NT2/D1 (cell line): Measurements from ENCODE around the gene HERC4.

ENCODE experiments used
- DNase-seq: peaks from one replicate; pipeline ENCODE4 v3.0.0-alpha.2; 2011; ENCODE audit warnings: low read depth, low spot score
- H3K27me3 ChIP-seq: 2 replicates; pipeline ENCODE4 v1.6.0; 2011; ENCODE audit warnings: mild to moderate bottlenecking; ENCODE audit not compliant: insufficient read length, insufficient read depth
- H3K36me3 ChIP-seq: 2 replicates; pipeline ENCODE4 v1.6.1; 2011; ENCODE audit warnings: mild to moderate bottlenecking, low read length, mixed read lengths; ENCODE audit not compliant: insufficient read depth, insufficient read length
- H3K4me1 ChIP-seq: 2 replicates; pipeline ENCODE4 v1.5.1; 2011; ENCODE audit not compliant: insufficient read depth, insufficient read length
- H3K4me3 ChIP-seq: 2 replicates; pipeline ENCODE4 v1.5.1; 2011; ENCODE audit warnings: low read depth; ENCODE audit not compliant: insufficient read length
- H3K9ac ChIP-seq: 2 replicates; pipeline ENCODE4 v1.6.0; 2011; ENCODE audit warnings: low read depth; ENCODE audit not compliant: insufficient read length
- H3K9me3 ChIP-seq: 2 replicates; pipeline ENCODE4 v1.5.1; 2011; ENCODE audit warnings: mild to moderate bottlenecking, low read length; ENCODE audit not compliant: insufficient read depth
- SUZ12 ChIP-seq: IDR thresholded peaks from 2 replicates; pipeline ENCODE4 v1.6.1; 2011; ENCODE audit not compliant: insufficient read length, insufficient read depth; ENCODE audit errors: extremely low read depth
- YY1 ChIP-seq: IDR thresholded peaks from 2 replicates; pipeline ENCODE4 v1.6.1; 2011; ENCODE audit not compliant: insufficient read length, insufficient read depth
- ZNF274 ChIP-seq: IDR thresholded peaks from 2 replicates; pipeline ENCODE4 v1.6.1; 2011; ENCODE audit warnings: mild to moderate bottlenecking, low read depth, low read length

HERC4 gene

GRCh38 chr10:68073631-68074030 is 1.5 kb downstream of the HERC4 start:
- DNase-seq, result no peak
- Histone ChIP-seq H3K9ac (peak overlapping the region; percentile 95), H3K27me3 (no peaks in the 10 kb centered on the region), H3K36me3 (peaks cover 14% of the 10 kb centered on the region), H3K9me3 (no peaks in the 10 kb centered on the region), H3K4me1 (no peaks in the 10 kb centered on the region), H3K4me3 (peak overlapping the region; percentile 88)
- TF ChIP-seq SUZ12, result no peak
- TF ChIP-seq ZNF274, result no peak
- no peak for TF ChIP-seq YY1

- H3K9ac ChIP-seq, result no peak overlapping the region
- no peak overlapping the region for H3K4me3 ChIP-seq
- no peaks in the 10 kb centered on the region for H3K27me3 ChIP-seq
- H3K4me1 ChIP-seq, result no peaks in the 10 kb centered on the region
- TF ChIP-seq ZNF274 (no peak), YY1 (no peak), SUZ12 (no peak)
- no peaks in the 10 kb centered on the region for H3K9me3 ChIP-seq
- no peak for DNase-seq
- H3K36me3 ChIP-seq, result peaks cover 32% of the 10 kb centered on the region
Measured at GRCh38 chr10:68067508-68067907, 7.6 kb downstream of the HERC4 start.

DNA sequence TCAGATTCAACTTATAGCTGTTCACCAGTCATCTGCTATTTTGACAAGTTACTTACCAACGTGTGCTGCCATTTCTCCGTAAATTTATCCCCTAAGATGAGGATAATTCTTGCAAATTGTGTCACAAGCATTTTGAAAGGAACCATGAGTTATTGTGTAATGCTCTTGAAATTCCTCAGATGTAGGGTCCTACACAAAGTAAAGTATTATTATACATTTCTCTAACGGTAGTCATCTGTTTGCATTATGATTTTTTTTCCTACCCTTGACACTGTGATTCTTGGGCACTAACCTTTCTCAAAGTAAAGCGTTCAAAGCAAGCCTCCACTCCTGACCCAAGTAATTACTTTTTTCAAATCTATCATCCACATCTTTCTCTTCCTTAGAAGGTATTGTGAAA is 8.1 kb downstream of the HERC4 start:
- Histone ChIP-seq H3K27me3 (no peaks in the 10 kb centered on the region), H3K9me3 (no peaks in the 10 kb centered on the region), H3K9ac (no peak overlapping the region), H3K4me3 (no peak overlapping the region), H3K36me3 (peaks cover 29% of the 10 kb centered on the region), H3K4me1 (no peaks in the 10 kb centered on the region)
- DNase-seq, result no peak
- no peak for TF ChIP-seq ZNF274
- no peak for TF ChIP-seq YY1
- no peak for TF ChIP-seq SUZ12

- no peaks in the 10 kb centered on the region for H3K4me1 ChIP-seq
- no peak for TF ChIP-seq SUZ12
- no peak for TF ChIP-seq ZNF274
- no peak for TF ChIP-seq YY1
- no peak overlapping the region for H3K4me3 ChIP-seq
- peaks cover 4% of the 10 kb centered on the region for H3K36me3 ChIP-seq
- no peak overlapping the region for H3K9ac ChIP-seq
- no peak for DNase-seq
- H3K27me3 ChIP-seq, result no peaks in the 10 kb centered on the region
- H3K9me3 ChIP-seq, result no peaks in the 10 kb centered on the region
Measured at GRCh38 chr10:68053553-68053952, 21.5 kb downstream of the HERC4 start.

DNA sequence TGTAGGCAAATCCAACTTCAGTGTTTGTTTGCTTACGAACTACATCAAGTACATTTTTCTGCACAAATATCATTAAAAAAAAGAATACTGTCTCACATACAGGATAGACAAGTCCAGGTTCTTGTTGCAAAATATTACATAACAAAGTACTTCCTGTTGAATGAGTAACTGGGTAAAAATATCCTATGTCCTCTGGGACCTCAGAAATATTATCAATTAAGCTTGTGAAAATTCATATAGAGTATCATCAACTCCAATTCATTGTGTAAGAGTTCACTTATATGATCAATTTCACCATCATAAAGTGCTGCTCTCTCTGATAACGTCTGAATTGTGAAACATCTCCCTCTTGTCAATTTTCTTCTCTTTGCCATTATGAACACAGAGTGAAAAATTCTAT is 22.6 kb downstream of the HERC4 start:
- no peaks in the 10 kb centered on the region for H3K4me1 ChIP-seq
- H3K27me3 ChIP-seq, result no peaks in the 10 kb centered on the region
- TF ChIP-seq SUZ12 (no peak), YY1 (no peak), ZNF274 (no peak)
- H3K9me3 ChIP-seq, result no peaks in the 10 kb centered on the region
- peaks cover 4% of the 10 kb centered on the region for H3K36me3 ChIP-seq
- no peak overlapping the region for H3K4me3 ChIP-seq
- no peak for DNase-seq
- H3K9ac ChIP-seq, result no peak overlapping the region

- H3K4me1 ChIP-seq, result no peaks in the 10 kb centered on the region
- H3K4me3 ChIP-seq, result no peak overlapping the region
- no peaks in the 10 kb centered on the region for H3K27me3 ChIP-seq
- DNase-seq, result no peak
- peaks cover 3% of the 10 kb centered on the region for H3K36me3 ChIP-seq
- H3K9me3 ChIP-seq, result no peaks in the 10 kb centered on the region
- TF ChIP-seq YY1 (no peak), ZNF274 (no peak), SUZ12 (no peak)
- H3K9ac ChIP-seq, result no peak overlapping the region
Measured at GRCh38 chr10:68049289-68050078, 25.6 kb downstream of the HERC4 start.

DNA sequence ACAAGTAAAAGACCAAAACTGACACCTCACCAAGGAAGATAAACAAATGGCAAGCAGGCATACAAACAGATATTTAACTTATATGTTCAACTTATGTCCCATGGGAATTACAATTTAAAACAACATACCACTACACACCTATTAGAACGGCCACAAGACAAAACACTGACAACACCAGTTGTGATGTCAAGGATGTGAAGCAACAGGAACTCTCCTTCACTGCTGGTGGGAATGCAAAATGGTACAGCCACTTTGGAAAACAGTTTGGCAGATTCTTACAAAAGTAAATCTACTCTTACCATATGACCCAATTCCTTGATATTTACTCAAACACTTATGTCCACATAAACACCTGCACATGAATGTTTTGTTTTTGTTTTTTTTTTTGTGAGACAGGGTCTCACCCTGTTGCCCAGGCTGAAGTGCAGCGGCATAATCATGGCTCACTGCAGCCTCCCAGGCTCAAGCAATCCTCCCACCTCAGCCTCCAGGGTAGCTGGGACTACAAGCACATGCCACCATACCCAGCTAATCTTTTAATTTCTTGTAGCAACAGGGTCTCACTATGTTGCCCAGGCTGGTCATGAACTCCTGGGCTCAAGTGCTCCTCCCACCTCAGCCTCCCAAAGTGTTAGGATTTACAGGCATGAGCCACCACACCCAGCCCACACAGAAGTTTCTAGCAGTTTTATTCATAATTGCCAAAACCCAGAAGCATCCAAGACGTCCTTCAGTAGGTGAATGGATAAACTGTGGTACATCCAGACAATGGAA is 27.3 kb downstream of the HERC4 start:
- no peaks in the 10 kb centered on the region for H3K9me3 ChIP-seq
- H3K27me3 ChIP-seq, result no peaks in the 10 kb centered on the region
- H3K36me3 ChIP-seq, result peaks cover 12% of the 10 kb centered on the region
- H3K4me3 ChIP-seq, result no peak overlapping the region
- no peak overlapping the region for H3K9ac ChIP-seq
- no peaks in the 10 kb centered on the region for H3K4me1 ChIP-seq
- TF ChIP-seq SUZ12 (no peak), YY1 (no peak), ZNF274 (no peak)
- no peak for DNase-seq
